ENCODE measurements around the gene EIF4E2. TPM values are rescaled to one million over a fixed set of nuclear protein-coding genes. Genes with fewer than 3 reads are reported as not detected.

Gene EIF4E2
- total RNA-seq, 4 donors from 2014 or later = 50.7 to 59.6 (median 54.4) TPM

DNA sequence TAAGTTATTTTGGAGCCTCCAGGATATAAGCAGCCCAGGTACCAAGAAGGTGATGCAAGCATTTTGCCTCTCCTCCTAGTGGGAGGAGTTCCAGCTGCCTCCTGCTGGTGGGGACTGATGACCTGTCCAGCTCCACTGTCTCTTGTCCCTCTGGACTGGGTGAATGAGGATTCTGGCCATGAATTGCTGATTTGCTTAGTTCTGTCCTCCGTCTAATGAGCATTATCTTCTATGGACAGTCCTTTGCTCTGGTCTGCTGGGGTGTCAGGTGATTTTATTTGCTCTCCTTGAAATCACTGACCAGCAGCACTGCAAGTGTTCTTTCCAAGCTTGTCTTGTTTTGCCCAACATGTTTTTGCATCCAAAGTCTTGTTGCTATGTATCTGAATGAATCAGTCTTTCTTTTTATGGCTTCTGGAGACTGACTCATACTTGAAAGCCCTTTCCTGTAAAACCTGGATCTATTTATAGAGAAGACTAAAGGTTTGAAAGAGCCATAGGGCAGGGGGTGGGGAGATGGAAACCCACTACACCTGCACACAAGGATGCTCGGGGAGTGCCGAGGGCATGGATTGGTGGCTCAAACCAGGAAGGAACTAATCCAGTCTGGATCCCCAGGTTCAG lies 42.4 kb downstream of the EIF4E2 start:
- no peak for DNase-seq
- Histone ChIP-seq H3K36me3 (no peaks in the 10 kb centered on the region), H3K27me3 (no peaks in the 10 kb centered on the region), H3K4me1 (peaks cover 5 to 22% of the 10 kb centered on the region in 2 donors), H3K4me3 (replicated peaks in 1 of 3) (no peak overlapping the region), H3K27ac (no peak overlapping the region), H3K9me3 (no peaks in the 10 kb centered on the region)
- 82 to 94% methylated on average over 3 of the region's 3 CpGs for WGBS, 2 donors
- TF ChIP-seq, protein P1, sequence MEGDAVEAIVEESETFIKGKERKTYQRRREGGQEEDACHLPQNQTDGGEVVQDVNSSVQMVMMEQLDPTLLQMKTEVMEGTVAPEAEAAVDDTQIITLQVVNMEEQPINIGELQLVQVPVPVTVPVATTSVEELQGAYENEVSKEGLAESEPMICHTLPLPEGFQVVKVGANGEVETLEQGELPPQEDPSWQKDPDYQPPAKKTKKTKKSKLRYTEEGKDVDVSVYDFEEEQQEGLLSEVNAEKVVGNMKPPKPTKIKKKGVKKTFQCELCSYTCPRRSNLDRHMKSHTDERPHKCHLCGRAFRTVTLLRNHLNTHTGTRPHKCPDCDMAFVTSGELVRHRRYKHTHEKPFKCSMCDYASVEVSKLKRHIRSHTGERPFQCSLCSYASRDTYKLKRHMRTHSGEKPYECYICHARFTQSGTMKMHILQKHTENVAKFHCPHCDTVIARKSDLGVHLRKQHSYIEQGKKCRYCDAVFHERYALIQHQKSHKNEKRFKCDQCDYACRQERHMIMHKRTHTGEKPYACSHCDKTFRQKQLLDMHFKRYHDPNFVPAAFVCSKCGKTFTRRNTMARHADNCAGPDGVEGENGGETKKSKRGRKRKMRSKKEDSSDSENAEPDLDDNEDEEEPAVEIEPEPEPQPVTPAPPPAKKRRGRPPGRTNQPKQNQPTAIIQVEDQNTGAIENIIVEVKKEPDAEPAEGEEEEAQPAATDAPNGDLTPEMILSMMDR (IDR thresholded peaks at IDR 0.05) = no peak
- TF ChIP-seq POLR2A (IDR thresholded peaks at IDR 0.05) = no peak
- intact Hi-C loops (cut with DNase I) = no loop called here

DNA sequence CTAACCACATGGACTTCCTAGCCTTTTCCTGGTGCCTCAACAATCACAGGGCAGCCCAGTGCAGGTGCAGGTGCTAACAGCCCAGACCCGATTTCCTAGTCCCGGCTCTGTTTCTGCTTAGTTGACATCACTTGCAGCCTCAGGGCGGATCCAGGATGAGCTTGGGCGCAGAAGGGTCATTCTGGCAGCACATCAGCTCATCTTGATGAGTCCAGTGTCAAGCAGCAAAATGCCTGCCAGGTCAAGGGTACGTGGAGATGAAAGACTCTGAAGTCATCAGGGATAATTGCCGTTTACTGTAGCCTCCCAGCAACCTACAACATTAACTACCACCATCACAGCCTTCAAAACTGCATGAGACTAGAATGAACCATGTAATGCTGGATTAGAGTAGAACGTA lies 43.5 kb downstream of the EIF4E2 start:
- Histone ChIP-seq H3K4me3 (replicated peaks in 1 of 3) (no peak overlapping the region), H3K4me1 (peaks cover 0 to 11% of the 10 kb centered on the region in 2 donors), H3K36me3 (no peaks in the 10 kb centered on the region), H3K9me3 (no peaks in the 10 kb centered on the region), H3K27me3 (no peaks in the 10 kb centered on the region), H3K27ac (no peak overlapping the region)
- TF ChIP-seq POLR2A (IDR thresholded peaks at IDR 0.05) = no peak
- TF ChIP-seq, protein P1 (IDR thresholded peaks at IDR 0.05) = no peak
- no peak for DNase-seq
- intact Hi-C loops (cut with DNase I) = no loop called here
- WGBS, 2 donors = 80 to 88% methylated on average over 6 to 7 of the region's 7 CpGs

DNA sequence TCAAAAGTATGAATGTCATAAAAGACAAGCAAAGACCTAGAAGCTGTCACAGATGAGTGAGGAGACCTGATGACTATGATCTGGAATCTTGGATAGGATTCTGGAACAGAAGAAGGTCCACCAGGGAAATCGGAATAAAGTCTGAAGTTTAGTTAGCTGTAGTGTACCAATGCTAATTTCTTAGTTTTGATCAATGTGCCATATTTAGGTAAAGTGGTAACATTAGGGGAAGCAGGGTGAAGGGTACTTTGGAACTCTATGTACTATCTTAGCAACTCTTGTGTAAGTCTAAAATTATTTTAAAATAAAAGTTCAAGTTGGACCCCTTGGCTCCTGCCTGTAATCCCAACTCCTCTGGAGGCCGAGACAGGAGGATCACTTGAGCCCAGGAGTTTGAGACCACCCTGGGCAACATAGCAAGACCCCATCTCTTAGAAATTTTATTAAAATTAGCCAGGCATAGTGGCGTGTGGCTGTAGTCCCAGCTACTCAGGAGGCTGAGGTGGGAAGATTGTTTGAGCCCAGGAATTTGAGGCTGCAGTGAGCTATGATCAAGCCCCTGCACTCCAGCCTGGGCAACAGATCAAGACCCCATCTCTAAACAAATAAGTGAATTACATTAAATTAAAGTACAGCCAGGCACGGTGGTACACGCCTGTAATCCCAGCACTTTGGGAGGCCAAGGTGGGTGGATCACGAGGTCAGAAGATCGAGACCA lies 47.0 kb downstream of the EIF4E2 start:
- no peak overlapping the region for H3K27ac ChIP-seq
- intact Hi-C loops (cut with DNase I) = no loop called here
- DNase-seq = no peak
- TF ChIP-seq, protein P1 (IDR thresholded peaks at IDR 0.05) = no peak
- no peak for TF ChIP-seq POLR2A (IDR thresholded peaks at IDR 0.05)
- H3K27me3 ChIP-seq = no peaks in the 10 kb centered on the region
- WGBS, 2 donors = 87 to 97% methylated on average over 7 of the region's 7 CpGs
- H3K4me3 ChIP-seq (replicated peaks in 1 of 3) = no peak overlapping the region
- H3K36me3 ChIP-seq = no peaks in the 10 kb centered on the region
- no peaks in the 10 kb centered on the region for H3K9me3 ChIP-seq
- peaks cover 0 to 3% of the 10 kb centered on the region in 2 donors for H3K4me1 ChIP-seq

DNA sequence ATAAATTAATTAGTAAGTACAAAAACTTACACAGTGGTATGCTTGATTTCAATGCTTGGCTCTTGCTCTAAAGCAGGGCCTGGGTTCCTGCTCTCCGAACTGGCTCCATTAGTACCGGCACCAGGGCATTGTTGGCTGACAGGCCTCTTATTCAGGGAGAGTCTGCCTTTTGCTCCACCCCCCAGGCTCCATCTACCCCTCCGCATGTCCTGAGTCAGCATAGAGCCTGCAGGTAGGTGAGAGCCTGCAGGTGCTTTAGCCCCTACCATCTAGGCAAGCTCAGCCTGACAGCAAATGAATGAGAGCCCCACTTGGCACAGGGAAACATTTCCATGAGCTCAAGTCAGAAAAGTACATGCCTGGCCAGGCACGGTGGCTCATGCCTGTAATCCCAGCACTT lies 47.8 kb downstream of the EIF4E2 start:
- intact Hi-C loops (cut with DNase I) = no loop called here
- TF ChIP-seq POLR2A (IDR thresholded peaks at IDR 0.05) = no peak
- TF ChIP-seq, protein P1 (IDR thresholded peaks at IDR 0.05) = no peak
- H3K27me3 ChIP-seq = no peaks in the 10 kb centered on the region
- no peaks in the 10 kb centered on the region for H3K36me3 ChIP-seq
- DNase-seq = no peak
- no peaks in the 10 kb centered on the region for H3K9me3 ChIP-seq
- H3K4me1 ChIP-seq = peaks cover 0 to under 1% of the 10 kb centered on the region in 2 donors
- 88 to 92% methylated on average over 3 to 4 of the region's 4 CpGs for WGBS, 2 donors
- H3K27ac ChIP-seq = no peak overlapping the region
- no peak overlapping the region for H3K4me3 ChIP-seq (replicated peaks in 1 of 3)

Measured in thyroid gland (tissue), 4 donors.